A204.1 (cell line): Measurements from ENCODE around the gene CHL1.

Experiments
- FAIRE-seq: peaks from 2 replicates; lab custom pipeline; 2012; peaks lifted over from hg19 to GRCh38; lab: Jason Lieb, UNC

CHL1 gene

DNA sequence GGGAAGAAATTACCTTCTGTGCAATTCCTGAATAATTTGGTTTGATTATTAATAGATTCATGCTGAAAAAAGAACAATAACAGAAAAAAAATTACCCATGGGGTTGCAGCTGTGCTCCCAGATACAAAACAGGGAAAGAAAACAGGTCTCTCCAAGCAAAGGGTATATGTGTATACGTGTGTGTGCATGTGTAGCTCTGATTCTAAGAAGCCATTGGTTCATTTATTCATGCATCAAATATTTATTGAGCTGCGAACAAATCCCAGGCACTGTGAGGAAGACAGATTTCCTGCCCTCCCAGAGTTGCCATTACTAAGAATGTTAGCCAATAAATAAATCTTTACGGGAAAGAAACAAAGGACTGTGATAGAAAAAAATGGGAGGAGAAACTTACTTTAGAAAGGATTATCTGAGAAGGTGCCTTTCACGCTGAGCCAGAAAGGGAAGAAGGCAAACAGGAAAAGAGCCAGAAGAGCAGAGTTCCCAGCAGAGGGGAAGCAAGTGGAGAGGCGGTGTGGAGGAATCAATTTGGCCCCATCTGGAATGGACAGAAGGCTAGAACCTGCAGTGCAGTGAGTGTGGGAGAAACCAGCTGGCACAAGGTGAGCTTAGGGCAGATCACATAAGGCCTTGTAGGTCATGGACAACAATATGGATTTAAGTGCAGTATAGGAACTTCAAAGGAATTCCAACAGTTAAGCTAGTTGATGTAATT, 20.7 kb downstream of the CHL1 start:
- FAIRE-seq: no peak

DNA sequence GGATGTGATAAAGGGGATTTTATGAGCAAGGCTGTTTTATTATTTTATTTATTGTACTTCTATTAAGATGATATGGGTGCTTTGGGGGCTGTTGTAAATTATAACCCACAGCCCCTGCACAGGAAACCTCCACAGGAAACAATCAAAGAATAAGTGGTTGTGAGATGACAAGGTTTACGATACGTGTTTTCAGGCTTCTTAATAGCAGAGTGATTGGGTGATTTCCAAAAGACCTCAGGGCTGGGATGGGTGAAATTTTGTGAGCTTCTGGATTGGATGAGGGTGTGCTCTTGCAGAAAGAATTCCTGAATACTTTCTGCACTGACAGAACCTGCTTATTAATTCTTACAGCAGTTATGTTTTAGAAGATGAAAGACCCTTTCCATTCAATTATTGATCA, 21.4 kb downstream of the CHL1 start:
- FAIRE-seq: no peak

- no peak for FAIRE-seq
Observed at GRCh38 chr3:228442-229182, 32.0 kb downstream of the CHL1 start.

DNA sequence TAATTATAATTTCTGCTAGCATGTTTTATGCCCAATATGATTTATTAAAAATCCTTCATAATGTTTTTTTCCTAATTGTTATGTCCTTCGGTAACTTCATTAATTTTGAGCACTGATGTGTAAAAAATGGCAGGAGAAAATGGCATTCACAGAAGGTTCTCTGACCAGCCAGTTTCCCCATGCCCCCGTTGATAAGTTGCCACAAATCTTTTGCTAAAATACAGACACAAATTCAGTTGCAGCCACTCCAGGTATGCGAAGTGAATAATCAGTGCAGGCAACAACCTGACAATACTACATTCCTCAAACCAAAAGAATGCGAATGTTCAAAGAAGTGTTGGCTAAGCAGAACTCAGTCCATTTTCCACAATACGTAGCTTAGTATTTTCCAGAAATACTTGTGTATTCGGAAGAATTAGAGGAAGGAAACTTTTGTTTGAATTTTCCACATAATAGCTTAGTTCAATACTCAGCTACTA, 32.7 kb downstream of the CHL1 start:
- no peak for FAIRE-seq

GRCh38 chr3:236881-237280, 40.3 kb downstream of the CHL1 start:
- FAIRE-seq: no peak

DNA sequence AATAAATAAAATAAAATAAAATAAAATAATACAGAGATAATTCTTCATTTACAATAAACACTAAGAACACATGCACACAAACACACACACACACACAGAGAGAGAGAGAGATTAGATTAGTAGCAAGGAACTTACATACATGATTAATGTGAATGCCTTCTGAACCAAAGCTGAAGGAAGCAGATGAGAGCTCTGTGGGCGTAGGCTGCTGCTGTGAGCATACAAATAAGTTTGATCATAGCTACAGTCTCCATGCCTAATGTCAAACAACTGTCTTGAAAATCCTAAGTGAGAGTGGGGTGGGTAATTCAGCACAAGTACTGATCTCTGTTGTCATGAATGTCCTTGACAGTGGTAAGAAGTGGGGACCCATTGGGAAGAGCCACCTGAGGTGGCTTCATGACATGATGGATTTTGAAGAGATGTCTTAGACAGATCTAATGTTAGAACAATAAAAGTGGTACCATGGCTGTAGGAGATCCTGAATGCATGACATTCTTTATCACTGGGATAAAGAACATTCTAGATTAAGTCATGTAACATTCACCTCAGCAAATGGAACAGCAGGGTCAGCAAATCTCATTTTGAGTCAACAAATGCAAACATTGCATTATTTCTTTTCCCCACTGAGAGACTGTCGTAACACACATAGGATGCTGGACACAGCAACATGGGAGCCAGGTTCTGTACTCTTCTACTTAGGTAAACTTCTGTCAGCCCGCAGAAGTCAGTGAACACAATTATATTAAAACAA, 46.2 kb downstream of the CHL1 start:
- FAIRE-seq: no peak

DNA sequence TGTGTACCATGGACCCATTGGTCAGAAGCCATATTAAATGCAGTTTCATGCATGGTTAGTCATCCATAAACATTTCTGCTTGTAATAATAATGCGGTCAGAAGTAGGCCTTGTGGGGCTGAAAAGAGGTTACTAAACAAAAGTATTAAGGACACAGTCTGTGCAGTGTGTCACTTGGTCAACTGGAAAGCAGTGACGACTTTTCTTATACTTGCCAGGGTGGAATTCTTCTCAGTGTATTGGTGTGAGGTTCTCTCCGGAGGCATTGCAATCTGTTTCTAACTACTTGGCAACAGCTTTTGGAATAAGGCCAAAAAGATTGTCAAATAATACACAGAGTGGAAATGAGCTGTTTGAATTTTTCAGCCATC, 46.8 kb downstream of the CHL1 start:
- FAIRE-seq: no peak

- no peak for FAIRE-seq
Observed at GRCh38 chr3:244041-244440, 47.5 kb downstream of the CHL1 start.

- FAIRE-seq: no peak
Observed at GRCh38 chr3:247916-248315, 51.4 kb downstream of the CHL1 start.

GRCh38 chr3:248864-249520, 52.4 kb downstream of the CHL1 start:
- FAIRE-seq: no peak

- no peak for FAIRE-seq
Observed at GRCh38 chr3:249587-250262, 53.2 kb downstream of the CHL1 start.

DNA sequence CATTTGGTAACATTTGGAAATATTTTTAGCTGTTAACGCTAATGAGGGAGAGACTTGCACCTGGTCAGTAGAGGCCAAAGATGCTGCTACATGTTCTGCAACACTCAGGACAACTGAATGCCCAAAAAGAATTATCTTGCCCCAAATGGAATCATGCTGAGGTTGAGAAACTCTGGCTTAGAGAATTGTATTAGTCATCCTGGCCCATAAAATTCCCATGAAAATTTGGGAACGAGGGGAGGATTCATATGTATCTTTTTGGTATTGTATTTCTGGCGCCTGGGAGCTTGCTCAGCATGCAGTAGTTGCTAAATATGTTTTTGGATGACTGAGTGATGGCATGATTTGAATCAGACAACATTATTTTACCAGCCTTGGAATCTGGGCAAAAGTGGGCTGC, 59.9 kb downstream of the CHL1 start:
- FAIRE-seq: no peak

DNA sequence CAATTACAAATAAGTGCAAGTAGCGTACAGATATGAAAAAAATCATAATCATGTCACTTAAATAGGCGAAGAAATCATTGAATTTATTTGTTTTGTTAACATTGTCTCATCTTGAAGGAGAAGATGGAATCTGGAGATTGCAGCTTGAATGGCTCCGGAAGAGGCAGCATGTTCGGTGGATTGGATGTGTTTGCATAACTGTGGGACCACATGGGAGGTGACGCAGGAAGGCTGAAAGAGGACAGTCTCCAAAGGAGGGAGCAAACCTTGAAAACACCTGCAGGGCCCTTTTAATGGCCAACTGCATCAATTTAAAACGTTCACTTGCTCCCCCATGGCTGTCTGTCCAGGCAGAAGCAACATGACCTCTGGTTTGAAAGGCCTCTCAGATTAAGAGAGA, 61.3 kb downstream of the CHL1 start:
- no peak for FAIRE-seq

DNA sequence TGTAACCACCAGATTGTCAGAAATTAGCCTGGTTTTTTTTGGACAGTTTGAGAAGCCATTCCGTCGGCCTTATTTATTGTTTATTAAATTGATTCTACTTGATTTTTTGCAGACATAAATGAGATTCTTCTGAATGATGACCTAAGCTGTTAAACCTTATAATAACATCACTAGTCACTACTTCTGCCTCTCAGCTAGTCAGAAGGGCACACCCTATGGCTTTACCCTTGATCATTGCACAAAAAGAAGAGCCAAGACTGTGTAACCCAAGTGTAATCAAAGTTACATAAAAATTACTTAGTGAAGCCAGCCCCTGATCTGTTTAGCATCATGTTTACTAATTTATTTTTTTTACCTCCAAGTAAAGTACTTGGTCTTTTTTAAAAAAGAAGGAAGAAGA, 64.3 kb downstream of the CHL1 start:
- no peak for FAIRE-seq

DNA sequence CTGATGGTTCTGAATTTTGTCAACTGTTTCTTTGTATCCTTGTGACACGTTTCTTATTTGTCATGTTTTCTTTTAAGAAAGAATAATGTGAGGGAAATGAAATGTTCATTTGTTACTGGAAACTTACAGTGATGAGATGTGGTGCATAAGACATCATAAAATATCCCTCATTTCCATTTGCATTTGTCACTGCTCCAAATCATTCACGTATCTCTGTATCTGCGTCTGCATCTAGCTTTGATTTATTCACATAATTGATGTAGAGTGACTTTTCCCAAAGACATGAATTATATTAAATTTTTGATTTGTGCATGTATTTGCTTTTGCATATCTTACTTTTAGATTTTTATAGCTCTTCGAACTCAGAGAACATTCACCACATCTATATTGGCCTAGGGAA, 66.8 kb downstream of the CHL1 start:
- no peak for FAIRE-seq

GRCh38 chr3:264394-265156, 68.0 kb downstream of the CHL1 start:
- FAIRE-seq: no peak

- FAIRE-seq: no peak
Observed at GRCh38 chr3:267101-267500, 70.5 kb downstream of the CHL1 start.

DNA sequence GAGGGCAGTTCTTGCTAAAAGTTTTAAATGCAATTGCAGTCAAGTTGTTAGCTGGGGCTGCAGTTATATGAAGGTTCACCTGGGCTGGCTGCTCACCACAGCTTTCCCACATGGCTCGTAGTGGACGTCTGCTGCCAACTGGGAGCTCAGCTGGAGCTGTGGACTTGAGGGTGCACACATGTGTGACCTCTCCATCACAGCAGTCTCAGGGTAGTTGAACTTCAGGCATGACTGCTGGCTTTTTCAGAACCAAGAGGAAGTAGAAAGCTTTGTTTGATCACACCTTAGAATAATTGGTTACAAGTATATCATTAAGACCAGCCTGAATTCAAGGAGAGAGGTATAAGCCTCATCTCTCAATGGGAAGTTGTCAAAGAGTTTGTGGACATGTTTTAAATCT, 74.1 kb downstream of the CHL1 start:
- no peak for FAIRE-seq

- FAIRE-seq: no peak
Observed at GRCh38 chr3:274927-275326, 78.4 kb downstream of the CHL1 start.

DNA sequence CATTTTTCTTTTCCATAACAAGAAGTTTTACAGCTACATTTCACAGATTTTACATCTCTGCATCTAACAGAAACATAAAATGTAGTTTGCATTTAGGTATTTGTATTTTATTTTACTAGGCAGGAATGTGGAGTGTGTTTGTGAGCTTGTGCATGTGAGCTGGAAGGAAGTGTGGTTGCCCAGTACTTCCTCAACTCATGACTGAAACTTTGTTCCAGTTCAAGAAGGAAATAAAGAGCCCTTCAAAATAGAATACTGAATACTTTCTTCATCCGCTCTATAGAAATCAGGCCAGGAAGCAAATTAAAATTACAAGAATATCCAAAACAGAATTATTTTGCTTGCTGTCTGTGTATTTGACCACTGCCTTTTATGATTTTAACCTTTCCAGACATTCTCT, 81.3 kb downstream of the CHL1 start:
- FAIRE-seq: no peak

- FAIRE-seq: no peak
Observed at GRCh38 chr3:278300-279064, 81.9 kb downstream of the CHL1 start.
